ENCODE data around the gene LIMD2.

- TF ChIP-seq SPI1 (IDR thresholded peaks at IDR 0.05; ENCODE audit: borderline replicate concordance, low read depth) (no peak), POLR2AphosphoS5 (IDR thresholded peaks at IDR 0.05; ENCODE audit: low read depth) (no peak), CTCF (IDR thresholded peaks at IDR 0.05; ENCODE audit: insufficient read depth, low read length) (no peak), REST (IDR thresholded peaks at IDR 0.05; ENCODE audit: insufficient replicate concordance, low read depth) (no peak)
Observed at GRCh38 chr17:63679214-63679613, 20.7 kb downstream of the LIMD2 start.

Data from HL-60 (cell line).